Measurements from ENCODE around the gene RAB3GAP1.

GRCh38 chr2:135179689-135180088, 127.6 kb downstream of the RAB3GAP1 start:
- TF ChIP-seq GATA3 (IDR thresholded peaks at IDR 0.05; ENCODE audit: low read depth, low read length), result no peak
- no peak for TF ChIP-seq GATA2 (IDR thresholded peaks at IDR 0.05; ENCODE audit: low read depth, low read length)

Measured in SH-SY5Y (cell line).